Measurements from ENCODE around the gene WASF1.

GRCh38 chr6:110103260-110103659 is 76.2 kb downstream of the WASF1 start:
- TF ChIP-seq CTCF (IDR thresholded peaks at IDR 0.05): no peak
- no peak for TF ChIP-seq POLR2A (IDR thresholded peaks at IDR 0.05)
- TF ChIP-seq POLR2AphosphoS5 (IDR thresholded peaks at IDR 0.05): no peak
- TF ChIP-seq EP300 (IDR thresholded peaks at IDR 0.05): no peak
